SK-N-SH treated with all-trans-retinoic acid at 6 μM for 48 hours (cell line): ENCODE data around the gene DGUOK.

Experiments
- ATAC-seq: fragments of 200-7000 bp; cut with Tn5 transposase; 3 replicates; pipeline ENCODE4 v1.9.1; 2020; ENCODE audit warnings: mild to moderate bottlenecking, moderate library complexity
- ARNTL ChIP-seq: fragments of 450-650 bp; formaldehyde crosslinking; IDR thresholded peaks from 2 replicates; pipeline ENCODE4 v1.5.0; 2020; ENCODE audit warnings: low read depth, mild to moderate bottlenecking, moderate library complexity, borderline replicate concordance
- BACH2 ChIP-seq: fragments of 250-450 bp; sonication (Bioruptor Pico); IDR thresholded peaks from 2 replicates; pipeline ENCODE4 v1.9.0; 2021; ENCODE audit warnings: mild to moderate bottlenecking, borderline replicate concordance
- CREB5 ChIP-seq: fragments of 250-450 bp; sonication (Bioruptor Pico); IDR thresholded peaks from 2 replicates; pipeline ENCODE4 v1.5.1; 2020; ENCODE audit warnings: low read depth, mild to moderate bottlenecking, moderate library complexity
- CSDC2 ChIP-seq: fragments of 250-450 bp; sonication (Bioruptor Pico); IDR thresholded peaks from 2 replicates; pipeline ENCODE4 v1.5.0; 2020; ENCODE audit warnings: mild to moderate bottlenecking, moderate library complexity
- CSRNP3 ChIP-seq: fragments of 250-450 bp; sonication (Bioruptor Pico); IDR thresholded peaks from 2 replicates; pipeline ENCODE4 v1.5.1; 2021; ENCODE audit warnings: mild to moderate bottlenecking, moderate library complexity
- ESRRG ChIP-seq: fragments of 250-450 bp; sonication (Bioruptor Pico); IDR thresholded peaks from 2 replicates; pipeline ENCODE4 v1.6.1; 2021; ENCODE audit warnings: mild to moderate bottlenecking
- GLIS3 ChIP-seq: fragments of 250-450 bp; sonication (Bioruptor Pico); IDR thresholded peaks from 2 replicates; pipeline ENCODE4 v1.5.0; 2020; ENCODE audit warnings: mild to moderate bottlenecking, moderate library complexity
- ISL1 ChIP-seq: fragments of 250-450 bp; sonication (Bioruptor Pico); IDR thresholded peaks from 2 replicates; pipeline ENCODE4 v2.1.2; 2022; ENCODE audit warnings: mild to moderate bottlenecking, moderate library complexity
- OSR1 ChIP-seq: fragments of 250-450 bp; sonication (Bioruptor Pico); IDR thresholded peaks from 2 replicates; pipeline ENCODE4 v1.8.0; 2022; ENCODE audit warnings: moderate library complexity, mild to moderate bottlenecking, inconsistent platforms
- PPARA ChIP-seq: fragments of 250-450 bp; sonication (Bioruptor Pico); IDR thresholded peaks from 2 replicates; pipeline ENCODE4 v1.5.0; 2020; ENCODE audit warnings: mild to moderate bottlenecking, borderline replicate concordance
- RARB ChIP-seq: fragments of 250-450 bp; sonication (Bioruptor Pico); IDR thresholded peaks from 2 replicates; pipeline ENCODE4 v1.8.0; 2021; ENCODE audit warnings: mild to moderate bottlenecking, moderate library complexity
- SNAI2 ChIP-seq: fragments of 250-450 bp; sonication (Bioruptor Pico); IDR thresholded peaks from 2 replicates; pipeline ENCODE4 v1.5.0; 2020; ENCODE audit warnings: mild to moderate bottlenecking, moderate library complexity
- TCF4 ChIP-seq: fragments of 250-450 bp; sonication (Bioruptor Pico); IDR thresholded peaks from 2 replicates; pipeline ENCODE4 v1.8.0; 2021; ENCODE audit warnings: mild to moderate bottlenecking, moderate library complexity, borderline replicate concordance
- TSHZ2 ChIP-seq: fragments of 250-450 bp; sonication (Bioruptor Pico); IDR thresholded peaks from 2 replicates; pipeline ENCODE4 v1.5.0; 2020; ENCODE audit warnings: mild to moderate bottlenecking, moderate library complexity
- ZC3H10 ChIP-seq: fragments of 250-450 bp; sonication (Bioruptor Pico); IDR thresholded peaks from 2 replicates; pipeline ENCODE4 v1.5.1; 2021; ENCODE audit warnings: mild to moderate bottlenecking, moderate library complexity
- ZFP3 ChIP-seq: fragments of 250-450 bp; sonication (Bioruptor Pico); IDR thresholded peaks from 2 replicates; pipeline ENCODE4 v1.5.0; 2020; ENCODE audit warnings: mild to moderate bottlenecking, moderate library complexity
- ZFP30 ChIP-seq: fragments of 450-650 bp; formaldehyde crosslinking; IDR thresholded peaks from 2 replicates; pipeline ENCODE4 v1.5.0; 2022; ENCODE audit warnings: mild to moderate bottlenecking, moderate library complexity
- ZNF70 ChIP-seq: fragments of 450-650 bp; formaldehyde crosslinking; IDR thresholded peaks from 2 replicates; pipeline ENCODE4 v1.5.0; 2020; ENCODE audit warnings: mild to moderate bottlenecking, moderate library complexity
- ZNF8 ChIP-seq: fragments of 450-650 bp; formaldehyde crosslinking; IDR thresholded peaks from 2 replicates; pipeline ENCODE4 v1.5.0; 2020; ENCODE audit warnings: mild to moderate bottlenecking, moderate library complexity
- TF ChIP-seq, protein P1 (sequence below): fragments of 250-450 bp; sonication (Bioruptor Pico); IDR thresholded peaks from 2 replicates; pipeline ENCODE4 v1.8.0; 2020; ENCODE audit warnings: mild to moderate bottlenecking, moderate library complexity, borderline replicate concordance
- TF ChIP-seq, protein P2 (sequence below): fragments of 250-450 bp; sonication (Bioruptor Pico); IDR thresholded peaks from 2 replicates; pipeline ENCODE4 v1.8.0; 2021; ENCODE audit warnings: low read depth, mild to moderate bottlenecking, moderate library complexity, borderline replicate concordance

DGUOK gene

GRCh38 chr2:73896362-73897239 is 30.1 kb upstream of the DGUOK start (continued):
- no peak for TF ChIP-seq SNAI2 (CRISPR knock-in tag)
- TF ChIP-seq, protein P1, sequence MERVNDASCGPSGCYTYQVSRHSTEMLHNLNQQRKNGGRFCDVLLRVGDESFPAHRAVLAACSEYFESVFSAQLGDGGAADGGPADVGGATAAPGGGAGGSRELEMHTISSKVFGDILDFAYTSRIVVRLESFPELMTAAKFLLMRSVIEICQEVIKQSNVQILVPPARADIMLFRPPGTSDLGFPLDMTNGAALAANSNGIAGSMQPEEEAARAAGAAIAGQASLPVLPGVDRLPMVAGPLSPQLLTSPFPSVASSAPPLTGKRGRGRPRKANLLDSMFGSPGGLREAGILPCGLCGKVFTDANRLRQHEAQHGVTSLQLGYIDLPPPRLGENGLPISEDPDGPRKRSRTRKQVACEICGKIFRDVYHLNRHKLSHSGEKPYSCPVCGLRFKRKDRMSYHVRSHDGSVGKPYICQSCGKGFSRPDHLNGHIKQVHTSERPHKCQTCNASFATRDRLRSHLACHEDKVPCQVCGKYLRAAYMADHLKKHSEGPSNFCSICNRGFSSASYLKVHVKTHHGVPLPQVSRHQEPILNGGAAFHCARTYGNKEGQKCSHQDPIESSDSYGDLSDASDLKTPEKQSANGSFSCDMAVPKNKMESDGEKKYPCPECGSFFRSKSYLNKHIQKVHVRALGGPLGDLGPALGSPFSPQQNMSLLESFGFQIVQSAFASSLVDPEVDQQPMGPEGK (CRISPR knock-in tag): no peak
- TF ChIP-seq, all 23 proteins: peak for 0

- TF ChIP-seq ZNF70 (CRISPR knock-in tag) (no peak), TSHZ2 (no peak), CSRNP3 (no peak), ESRRG (CRISPR knock-in tag) (no peak), OSR1 (no peak), ZNF8 (no peak)
- ATAC-seq: no peak
Observed at GRCh38 chr2:73897240-73897583, 29.5 kb upstream of the DGUOK start.

GRCh38 chr2:73897934-73898333 is 28.7 kb upstream of the DGUOK start:
- ATAC-seq: no peak
- TF ChIP-seq RARB (CRISPR knock-in tag): no peak
- no peak for TF ChIP-seq CREB5 (CRISPR knock-in tag)
- TF ChIP-seq ARNTL (CRISPR knock-in tag): no peak
- TF ChIP-seq SNAI2 (CRISPR knock-in tag): no peak
- no peak for TF ChIP-seq ZFP30 (CRISPR knock-in tag)
- no peak for TF ChIP-seq ZC3H10 (CRISPR knock-in tag)
- no peak for TF ChIP-seq BACH2 (CRISPR knock-in tag)
- no peak for TF ChIP-seq CSDC2 (CRISPR knock-in tag)
- no peak for TF ChIP-seq OSR1
- TF ChIP-seq ISL1 (CRISPR knock-in tag): no peak
- no peak for TF ChIP-seq ZFP3 (CRISPR knock-in tag)
- TF ChIP-seq, protein P2, sequence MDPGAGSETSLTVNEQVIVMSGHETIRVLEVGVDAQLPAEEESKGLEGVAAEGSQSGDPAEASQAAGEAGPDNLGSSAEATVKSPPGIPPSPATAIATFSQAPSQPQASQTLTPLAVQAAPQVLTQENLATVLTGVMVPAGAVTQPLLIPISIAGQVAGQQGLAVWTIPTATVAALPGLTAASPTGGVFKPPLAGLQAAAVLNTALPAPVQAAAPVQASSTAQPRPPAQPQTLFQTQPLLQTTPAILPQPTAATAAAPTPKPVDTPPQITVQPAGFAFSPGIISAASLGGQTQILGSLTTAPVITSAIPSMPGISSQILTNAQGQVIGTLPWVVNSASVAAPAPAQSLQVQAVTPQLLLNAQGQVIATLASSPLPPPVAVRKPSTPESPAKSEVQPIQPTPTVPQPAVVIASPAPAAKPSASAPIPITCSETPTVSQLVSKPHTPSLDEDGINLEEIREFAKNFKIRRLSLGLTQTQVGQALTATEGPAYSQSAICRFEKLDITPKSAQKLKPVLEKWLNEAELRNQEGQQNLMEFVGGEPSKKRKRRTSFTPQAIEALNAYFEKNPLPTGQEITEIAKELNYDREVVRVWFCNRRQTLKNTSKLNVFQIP: no peak
- no peak for TF ChIP-seq ZNF8
- TF ChIP-seq TCF4 (CRISPR knock-in tag): no peak
- no peak for TF ChIP-seq PPARA (CRISPR knock-in tag)
- TF ChIP-seq GLIS3 (CRISPR knock-in tag): no peak
- TF ChIP-seq, protein P1 (CRISPR knock-in tag): no peak
